ENCODE results near the gene SF3A2.

SF3A2 gene

DNA sequence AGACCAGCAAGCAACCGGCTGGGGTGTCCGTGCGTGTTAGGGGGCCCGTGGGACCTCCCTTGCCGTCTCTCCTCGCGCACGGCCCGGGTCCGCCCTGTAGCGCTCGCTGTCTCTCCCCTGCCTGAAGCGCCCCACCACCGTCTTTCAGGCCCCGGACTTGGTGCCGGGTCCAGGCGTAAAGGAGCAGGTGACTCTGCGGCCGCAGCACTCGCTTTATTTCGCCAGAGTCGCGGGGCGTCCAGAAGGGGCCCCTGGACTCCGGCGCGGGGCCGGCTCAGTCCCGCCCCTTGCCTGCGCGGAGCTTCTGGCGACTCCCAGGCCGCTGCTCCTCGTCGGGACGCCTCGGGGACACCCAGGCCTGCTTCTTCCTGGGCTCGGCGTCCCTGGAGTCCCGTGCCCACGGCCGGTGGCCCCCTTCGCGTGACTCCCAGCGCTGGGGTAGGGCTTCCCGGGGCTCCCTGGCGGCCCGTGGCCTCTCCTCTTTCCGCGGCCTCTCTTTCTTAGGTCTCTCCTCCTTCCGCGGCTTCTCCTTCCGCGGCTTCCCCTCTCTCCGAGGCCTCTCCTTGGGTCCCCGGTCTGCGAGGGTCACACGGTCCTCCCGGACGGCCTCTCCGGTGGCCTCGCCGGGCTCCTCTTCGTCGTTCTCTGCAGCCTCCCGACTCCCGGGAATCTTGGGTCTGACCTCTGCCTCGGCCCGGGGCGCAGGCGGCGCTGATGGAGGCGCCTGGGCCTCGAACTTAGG lies 15.6 kb downstream of the SF3A2 start:
- in situ Hi-C loops (cut with MboI; ENCODE audit: low sequenced_read_pairs) = no loop called here

DNA sequence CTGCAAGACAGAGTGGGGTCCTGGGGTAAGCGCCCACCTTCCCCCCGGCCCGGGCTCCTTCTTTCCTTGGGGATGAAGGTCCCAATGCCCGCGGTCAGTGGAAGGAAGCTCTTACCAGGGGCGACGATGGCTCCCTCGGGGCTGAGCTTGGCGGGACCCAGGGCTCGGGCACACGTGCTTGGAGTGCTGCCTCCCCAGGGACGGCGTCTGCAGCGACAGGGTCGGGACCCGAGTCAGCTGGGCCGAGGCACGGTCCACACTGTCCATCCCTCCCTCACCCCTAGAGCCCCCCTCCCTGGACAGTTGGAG lies 16.1 kb downstream of the SF3A2 start:
- in situ Hi-C loops (cut with MboI; ENCODE audit: low sequenced_read_pairs) = no loop called here

DNA sequence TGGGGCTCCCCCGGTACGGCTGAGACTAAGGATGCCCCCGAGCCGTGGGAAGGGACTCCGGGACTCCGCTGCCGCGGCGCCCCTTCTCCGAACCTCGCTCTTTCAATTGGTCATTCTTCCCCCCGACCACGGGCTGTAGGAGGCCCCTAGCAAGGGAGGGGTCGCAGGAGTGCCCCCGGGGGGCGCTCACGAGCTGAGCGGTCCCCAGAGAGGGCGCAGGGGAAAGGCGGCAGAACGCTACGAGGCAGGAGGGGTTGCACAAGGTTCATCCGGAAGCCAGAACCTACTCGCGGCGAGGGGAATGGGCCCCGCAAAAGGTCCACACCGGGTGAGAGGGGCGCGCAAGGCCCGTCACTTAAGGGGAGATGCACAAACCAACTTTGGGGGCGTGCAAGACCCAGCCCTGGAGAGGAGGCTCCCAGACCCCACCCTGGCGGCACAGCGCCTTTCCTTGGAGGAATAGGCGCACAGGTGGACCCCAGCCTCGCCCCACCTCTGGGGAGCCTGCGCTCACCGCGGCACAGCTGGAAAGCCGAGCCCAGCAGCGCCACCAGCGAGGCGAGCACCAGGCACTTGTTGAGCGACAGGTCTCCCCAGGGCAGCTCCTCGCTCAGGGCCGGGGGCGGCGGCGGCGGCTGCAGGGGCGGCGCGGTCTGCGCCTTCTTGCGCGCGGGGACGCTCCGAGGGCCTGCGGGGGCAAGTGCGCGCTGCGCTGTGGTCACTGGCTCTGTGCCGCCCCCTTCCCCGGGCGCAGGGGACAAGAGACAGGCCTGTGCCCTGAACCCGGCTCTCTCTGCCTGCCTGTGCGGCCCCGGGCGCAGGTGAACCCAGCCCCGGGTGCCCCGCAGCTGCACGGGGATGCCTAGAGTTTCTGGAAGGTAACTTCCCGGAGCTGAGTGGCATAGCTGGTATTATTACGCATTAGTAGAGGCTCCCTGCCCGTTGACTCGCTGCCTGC lies 16.8 kb downstream of the SF3A2 start:
- in situ Hi-C loops (cut with MboI; ENCODE audit: low sequenced_read_pairs) = no loop called here

DNA sequence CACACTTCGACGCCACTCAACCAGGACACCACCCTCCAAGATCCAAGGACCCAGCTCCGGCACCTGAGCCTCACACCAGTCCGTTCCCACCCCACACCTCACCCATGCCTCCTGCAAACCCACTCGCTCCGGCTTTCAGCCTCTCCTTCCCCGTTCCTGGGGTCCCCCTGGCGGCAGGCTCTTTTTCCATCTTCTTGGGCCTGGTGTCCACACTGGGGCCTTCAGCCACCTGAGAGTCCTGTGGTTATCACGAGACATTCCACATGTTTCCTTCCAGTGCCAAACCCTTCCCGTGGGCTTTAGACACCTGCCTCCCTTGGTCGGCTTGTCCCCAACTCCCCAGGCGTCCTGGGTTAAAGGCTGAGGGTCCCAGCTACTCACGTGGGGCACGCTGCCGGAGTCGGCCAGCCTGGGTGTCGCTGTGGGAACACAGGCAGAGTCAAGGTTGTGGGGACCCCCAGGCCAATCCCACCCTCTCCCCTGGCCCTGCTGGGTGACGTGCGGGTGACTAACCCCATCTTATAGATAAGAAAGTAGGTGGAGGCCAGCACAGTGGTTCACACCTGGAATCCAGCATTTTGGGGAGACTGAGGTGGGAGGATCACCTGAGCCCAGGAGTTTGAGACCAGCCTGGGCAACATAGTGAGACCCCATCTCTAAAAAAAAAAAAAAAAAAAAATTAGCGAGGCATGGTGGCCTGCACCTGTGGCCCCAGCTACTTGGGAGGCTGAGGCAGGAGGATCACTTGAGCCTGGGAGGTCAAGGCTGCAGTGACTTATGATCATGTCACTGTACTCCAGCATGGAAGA lies 17.6 kb downstream of the SF3A2 start:
- in situ Hi-C loops (cut with MboI; ENCODE audit: low sequenced_read_pairs) = no loop called here

DNA sequence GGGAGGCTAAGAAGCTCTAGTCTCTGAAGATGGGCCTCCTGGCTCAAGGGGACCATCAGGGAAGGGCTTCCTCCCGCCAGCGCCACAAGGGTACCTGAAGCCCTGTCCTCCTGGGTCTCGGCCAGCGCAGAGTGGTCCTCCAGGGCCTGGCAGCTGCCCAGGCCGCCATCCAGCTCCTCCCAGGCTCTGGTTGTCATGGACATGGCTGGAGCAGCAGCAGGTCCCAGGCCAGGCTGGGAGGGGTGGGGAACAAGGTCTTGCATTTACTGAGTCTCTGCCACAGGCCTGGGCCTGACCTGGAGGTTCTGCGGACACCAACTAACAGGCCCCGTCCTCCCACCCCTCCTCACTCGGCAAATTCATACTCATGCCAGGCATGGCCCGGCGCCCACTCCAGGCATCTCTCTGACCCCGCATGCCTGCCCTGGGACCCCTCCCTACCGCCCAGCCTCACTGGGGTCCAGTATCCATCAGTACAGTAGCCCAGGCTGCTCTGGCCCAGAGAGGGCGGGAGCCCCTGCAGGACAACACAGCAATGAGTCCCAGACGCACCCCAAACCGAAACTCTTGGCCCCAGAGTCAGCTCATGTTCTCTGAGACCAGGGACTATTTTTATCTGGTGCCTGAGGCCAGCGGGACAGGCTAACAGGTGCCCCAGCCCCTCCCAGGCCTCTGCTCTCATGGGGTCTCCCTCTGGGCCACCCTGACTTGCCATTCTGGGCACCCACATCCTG lies 18.7 kb downstream of the SF3A2 start:
- in situ Hi-C loops (cut with MboI; ENCODE audit: low sequenced_read_pairs) = no loop called here

DNA sequence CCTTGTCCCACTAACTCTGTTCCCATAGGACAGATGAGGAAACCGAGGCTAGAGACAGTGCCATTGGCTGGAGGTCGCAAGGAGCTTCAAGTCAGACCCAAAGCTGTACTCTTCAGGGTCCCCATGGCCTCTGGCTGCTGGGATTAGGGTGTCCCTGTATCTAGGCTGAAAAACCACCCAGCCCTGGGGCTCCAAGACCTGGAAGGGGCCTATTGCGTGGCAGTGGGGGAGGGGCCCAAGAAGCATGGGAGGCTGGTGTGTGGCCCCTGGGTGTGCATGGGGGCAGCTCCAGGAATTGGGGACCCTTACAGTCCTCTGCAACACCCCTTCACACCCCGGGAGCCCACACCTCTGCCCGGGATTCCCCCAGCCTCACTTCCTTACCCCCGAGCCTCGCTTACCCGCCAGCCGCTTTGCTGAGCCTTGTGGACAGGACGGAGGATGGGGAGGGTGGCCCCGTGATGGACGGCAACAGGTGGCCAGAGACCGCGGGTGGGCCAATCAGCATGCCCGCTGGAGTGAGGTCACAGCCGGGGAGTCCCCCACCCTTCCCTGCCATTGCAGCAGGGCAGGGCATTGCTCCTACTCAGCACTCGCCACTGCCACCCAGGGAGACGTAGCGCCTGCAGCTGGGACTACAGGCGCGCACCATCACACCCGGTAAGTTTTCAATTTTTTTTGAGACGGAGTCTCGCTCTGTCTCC lies 19.5 kb downstream of the SF3A2 start, which contains the start of gene JSRP1:
TSS of gene JSRP1 (minus strand) at position 436 of the 704 bp plus-strand sequence. CDS start 1,103 bp downstream, outside the sequence.
- in situ Hi-C loops (cut with MboI; ENCODE audit: low sequenced_read_pairs) = no loop called here

DNA sequence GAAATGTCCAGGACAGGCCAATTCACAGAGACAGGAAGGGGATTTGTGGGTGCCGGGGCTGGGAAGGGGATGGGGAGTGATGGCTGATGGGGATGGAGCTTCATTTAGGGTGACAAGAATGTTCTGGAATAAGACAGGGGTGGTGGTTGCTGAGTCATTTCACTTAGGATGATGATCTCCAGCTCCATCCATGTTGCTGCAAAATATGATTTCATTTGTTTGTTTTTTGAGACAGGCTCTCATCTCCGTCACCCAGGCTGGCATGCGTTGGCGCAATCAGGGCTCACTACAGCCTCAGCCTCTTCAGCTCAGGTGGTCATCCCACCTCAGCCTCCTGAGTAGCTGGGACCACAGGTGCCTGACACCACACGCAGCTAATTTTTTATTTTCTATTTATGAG lies 22.7 kb downstream of the SF3A2 start:
- in situ Hi-C loops (cut with MboI; ENCODE audit: low sequenced_read_pairs) = no loop called here

DNA sequence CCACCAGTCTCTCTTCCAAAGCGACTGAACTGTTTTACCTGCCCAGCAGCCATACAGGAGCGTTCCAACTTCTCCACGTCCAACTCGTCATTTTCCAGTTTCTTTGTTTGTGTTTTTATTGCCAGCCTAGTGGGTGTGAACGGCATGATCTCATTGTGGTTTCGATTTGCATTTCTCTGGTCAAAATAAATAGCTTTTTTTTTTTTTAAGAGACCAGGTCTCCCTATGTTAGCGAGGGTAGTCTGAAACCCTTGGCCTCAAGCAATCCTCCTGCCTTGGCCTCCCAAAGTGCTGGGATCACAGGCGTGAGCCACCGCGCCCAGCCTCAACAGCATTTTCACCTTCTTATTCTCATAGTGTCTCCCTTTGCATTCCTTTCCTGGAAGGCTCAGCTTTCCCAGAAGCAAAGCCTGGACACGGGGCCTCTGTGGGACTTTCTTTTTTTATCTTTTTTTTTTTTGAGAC lies 23.7 kb downstream of the SF3A2 start:
- in situ Hi-C loops (cut with MboI; ENCODE audit: low sequenced_read_pairs) = no loop called here

DNA sequence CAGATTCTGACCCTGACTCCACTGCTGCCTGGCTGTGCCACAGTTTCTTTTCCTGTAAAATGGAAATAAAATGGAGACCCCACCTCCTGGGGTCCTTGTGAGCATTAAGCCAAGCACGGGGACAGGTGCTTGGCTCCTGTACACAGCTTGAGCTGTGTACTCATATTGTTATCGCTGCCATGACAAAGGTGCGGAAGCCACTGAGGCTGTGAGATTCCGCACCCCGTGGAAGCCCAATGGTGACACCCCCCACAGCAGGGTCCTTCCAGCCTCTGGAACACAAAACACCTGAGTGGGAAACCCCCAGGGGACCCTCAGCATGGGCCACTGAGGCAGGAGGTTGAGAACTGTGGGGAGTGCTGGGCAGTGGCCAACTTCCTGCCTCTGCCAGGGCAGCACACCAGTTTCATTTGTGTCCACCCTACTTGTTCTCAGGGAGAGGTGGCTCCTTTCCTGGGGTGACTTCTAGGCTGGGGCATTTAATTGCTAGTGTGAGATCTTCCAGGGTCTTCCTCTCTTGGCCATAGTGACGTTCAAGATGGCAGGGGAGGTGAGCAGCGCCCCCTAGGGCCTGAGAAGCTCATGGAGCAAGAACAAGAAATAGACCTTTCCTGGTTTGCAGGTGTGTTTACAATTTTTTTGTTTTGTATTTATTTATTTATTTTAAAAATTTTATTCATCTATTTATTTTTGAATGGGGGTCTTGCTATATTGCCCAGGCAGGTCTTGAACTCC lies 25.0 kb downstream of the SF3A2 start:
- in situ Hi-C loops (cut with MboI; ENCODE audit: low sequenced_read_pairs) = no loop called here

DNA sequence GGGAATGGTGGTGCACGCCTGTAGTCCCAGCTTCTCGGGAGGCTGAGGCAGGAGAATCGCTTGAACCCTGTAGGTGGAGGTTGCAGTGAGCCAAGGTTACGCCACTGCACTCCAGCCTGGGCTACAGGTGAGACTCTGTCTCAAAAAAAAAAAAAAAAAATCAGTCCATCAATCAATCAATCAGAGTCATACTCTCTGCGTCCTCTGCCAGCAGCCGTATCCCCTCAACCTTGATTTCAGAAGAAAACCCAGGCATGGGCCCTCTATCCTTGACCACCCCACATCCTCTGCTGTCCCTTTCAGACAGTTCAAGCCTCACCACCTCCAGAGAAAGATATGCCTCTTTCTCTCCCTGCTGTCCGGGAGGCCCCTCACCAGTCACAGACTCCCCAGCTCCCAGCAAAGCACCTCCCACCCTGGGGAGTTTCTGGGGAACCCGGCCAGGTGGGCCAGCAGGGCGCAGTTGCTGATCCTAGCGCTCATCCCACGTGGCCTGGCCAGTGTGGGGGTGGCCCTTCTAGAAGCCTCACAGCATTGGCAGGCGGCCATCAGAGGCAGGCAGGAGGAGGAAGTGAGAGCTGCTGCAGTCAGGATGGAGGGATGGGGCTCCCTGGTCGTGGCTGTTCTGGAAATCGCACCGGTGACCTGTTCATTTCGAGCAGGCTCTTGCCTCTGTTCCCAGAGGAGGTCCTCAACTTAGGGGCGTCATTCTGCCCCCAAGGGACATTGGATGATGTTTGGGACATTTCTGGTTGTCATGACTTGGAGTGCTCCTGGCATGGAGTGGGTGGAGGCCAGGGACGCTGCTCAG lies 29.8 kb downstream of the SF3A2 start:
- in situ Hi-C loops (cut with MboI; ENCODE audit: low sequenced_read_pairs) = no loop called here

DNA sequence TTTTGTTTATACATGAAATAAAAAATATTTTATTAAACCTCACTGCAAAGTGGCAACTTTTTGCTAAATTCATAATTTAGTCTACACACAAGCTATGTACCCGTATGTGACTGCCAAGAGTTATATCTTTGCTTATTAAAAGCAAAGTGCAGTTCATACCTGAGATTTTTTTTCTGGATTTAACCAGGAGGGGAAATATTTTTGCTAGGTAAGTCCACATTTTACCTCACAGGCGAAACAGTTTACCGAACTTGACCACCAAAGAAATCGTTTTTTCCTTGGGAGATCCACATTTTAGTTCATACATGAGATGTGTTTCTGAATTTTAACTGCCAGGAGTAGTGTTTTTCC lies 31.8 kb downstream of the SF3A2 start:
- in situ Hi-C loops (cut with MboI; ENCODE audit: low sequenced_read_pairs) = no loop called here

DNA sequence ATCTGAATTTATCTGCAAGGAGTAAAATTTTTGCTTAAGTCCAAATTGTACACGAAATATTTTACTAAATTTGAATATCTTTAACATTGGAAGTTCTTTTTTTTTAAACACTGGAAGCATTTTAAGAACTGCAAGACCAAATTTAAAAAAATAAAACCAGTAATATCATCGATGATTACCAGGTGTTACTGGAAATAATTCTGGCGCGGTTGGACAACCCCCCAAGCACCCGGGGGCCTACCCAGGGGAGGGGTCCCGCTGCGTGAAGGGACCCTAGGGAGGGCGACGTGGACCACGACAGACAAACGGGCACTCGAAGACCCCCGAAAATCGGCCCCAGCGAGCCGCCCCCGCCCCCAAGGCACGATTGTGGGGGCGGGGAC lies 32.2 kb downstream of the SF3A2 start:
- in situ Hi-C loops (cut with MboI; ENCODE audit: low sequenced_read_pairs) = no loop called here

DNA sequence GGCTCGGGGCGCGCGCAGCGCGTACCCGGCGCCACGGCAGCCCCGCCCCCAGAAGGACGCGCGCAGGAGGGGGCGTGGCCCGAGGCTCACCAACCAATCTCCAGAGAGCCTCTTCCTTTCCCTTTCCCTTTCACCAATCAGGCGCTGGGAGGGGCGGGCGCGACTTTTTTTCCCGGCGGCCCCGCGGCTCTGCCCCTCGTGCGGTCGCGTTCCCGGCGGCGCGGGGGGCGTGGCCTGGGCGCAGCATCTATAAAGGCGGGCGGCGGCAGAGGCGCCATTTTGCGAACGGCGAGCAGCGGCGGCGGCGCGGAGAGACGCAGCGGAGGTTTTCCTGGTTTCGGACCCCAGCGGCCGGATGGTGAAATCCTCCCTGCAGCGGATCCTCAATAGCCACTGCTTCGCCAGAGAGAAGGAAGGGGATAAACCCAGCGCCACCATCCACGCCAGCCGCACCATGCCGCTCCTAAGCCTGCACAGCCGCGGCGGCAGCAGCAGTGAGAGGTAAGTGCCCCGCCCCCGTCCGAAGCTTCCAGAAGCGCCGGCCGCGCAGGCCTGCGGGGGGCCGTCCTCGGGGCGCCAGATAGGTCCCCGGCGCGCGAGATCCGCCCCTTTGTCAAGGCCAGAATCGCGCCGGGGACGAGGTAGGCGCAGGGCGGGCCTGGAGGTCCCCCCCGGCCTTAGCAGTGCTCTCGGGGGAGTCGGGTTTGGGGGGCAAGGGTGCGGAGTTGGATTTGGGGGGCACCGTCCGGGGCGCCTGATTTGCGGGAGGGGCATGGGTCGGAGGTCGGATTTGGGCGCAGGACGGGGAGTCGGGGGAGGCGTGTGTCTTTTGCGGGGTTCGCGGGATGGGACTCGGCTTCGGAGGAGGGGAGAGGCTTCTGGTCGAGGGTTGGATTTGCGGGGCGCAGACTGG lies 32.9 kb downstream of the SF3A2 start:
- in situ Hi-C loops (cut with MboI; ENCODE audit: low sequenced_read_pairs) = no loop called here

DNA sequence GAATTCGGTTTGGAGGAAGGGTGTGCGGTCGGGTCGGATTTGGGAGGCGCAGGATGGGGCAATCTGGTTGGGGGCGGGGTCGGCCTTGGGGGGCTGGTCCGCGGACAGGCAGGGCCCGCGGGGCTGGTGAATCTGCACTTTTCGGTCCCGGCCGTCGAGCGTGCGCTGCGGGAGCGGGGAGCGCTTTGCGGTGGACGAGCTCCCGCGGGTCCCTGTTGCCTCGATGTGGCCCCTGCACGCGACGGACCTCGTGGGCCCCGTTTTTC lies 33.5 kb downstream of the SF3A2 start:
- in situ Hi-C loops (cut with MboI; ENCODE audit: low sequenced_read_pairs) = no loop called here

DNA sequence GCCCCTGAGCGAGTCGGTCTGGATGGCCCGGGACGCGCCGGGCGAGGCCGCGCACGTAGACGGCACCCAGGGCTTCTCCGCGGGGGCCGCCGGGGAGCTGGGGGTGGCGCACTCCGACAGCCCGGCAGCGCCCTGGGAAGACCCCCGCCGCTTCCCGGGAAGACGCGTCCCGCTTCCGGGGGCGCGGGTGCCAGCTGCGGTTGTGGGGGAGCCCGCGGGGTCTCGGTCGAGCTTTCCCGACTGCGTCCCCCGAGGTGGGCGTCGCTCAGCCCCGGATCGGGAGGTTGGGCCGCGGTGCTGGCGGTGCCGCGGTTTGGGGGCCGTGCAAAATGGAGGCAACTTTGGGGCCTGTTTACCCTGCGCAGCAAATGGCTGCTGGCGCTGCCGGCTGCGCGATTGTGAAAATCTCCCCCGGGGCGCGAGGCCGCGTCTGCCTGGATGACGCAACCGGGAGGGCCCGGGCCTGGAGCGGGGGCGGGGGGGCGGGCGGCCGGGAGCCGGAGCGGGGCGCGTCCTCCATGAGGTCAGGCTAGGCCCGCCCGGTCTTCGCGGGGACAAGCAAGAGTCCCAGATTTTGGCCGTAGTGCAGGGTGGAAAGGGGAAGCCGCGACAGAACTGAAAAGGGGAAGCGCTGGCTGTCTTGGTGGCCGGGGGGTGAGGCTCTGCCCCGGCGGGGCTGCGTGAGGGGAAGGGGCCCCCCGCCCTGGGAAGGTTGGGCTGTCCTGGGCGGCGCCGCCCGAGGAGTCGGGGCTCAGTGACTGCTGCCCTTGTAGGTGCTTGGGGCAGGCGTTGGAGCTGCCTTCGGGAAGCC lies 34.0 kb downstream of the SF3A2 start:
- in situ Hi-C loops (cut with MboI; ENCODE audit: low sequenced_read_pairs) = no loop called here

DNA sequence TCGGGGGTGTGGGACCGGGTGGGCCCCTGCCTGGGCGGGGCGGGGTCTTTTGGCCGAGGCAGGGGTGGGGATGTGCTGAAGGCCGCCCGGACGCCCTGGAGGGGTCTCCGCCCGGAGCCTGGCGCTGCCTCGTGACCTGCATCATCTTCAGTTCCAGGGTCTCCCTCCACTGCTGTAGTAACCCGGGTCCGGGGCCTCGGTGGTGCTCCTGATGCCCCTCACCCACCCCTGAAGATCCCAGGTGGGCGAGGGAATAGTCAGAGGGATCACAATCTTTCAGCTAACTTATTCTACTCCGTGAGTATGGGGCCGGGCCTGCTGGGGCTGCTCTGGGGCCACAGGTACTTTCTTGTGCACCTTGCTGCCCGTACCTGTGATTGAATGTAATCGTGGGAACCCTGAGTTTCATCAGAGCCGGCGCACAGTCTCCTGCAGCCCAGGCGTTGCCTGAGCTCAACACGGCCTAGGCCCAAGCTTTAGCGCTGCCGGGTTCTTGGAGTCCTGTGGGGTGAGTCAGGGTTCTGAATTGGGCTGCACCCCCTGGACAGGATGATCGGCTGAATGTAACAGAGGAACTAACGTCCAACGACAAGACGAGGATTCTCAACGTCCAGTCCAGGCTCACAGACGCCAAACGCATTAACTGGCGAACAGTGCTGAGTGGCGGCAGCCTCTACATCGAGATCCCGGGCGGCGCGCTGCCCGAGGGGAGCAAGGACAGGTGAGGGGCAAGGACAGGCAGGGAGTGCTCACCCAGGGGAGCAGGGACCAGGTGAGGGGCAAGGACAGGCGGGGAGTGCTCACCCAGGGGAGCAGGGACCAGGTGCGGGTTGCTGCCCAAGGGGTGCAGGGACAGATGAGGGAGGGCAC lies 34.8 kb downstream of the SF3A2 start:
- in situ Hi-C loops (cut with MboI; ENCODE audit: low sequenced_read_pairs) = no loop called here

Data from HL-60/S4 treated with retinoic acid at 250 ng/mL for 4 days and 3 days (cell line).